ENCODE data around the gene PCARE. TPM values are rescaled to one million over a fixed set of nuclear protein-coding genes. Genes with fewer than 3 reads are reported as not detected.
"Not testable (repeated sequence)": the region's sequence is repeated elsewhere in the genome, so short reads cannot be mapped to it uniquely, and the experiment has no call there.

PCARE gene
- total RNA-seq, 1 experiment from 2014 or later, result not detected

DNA sequence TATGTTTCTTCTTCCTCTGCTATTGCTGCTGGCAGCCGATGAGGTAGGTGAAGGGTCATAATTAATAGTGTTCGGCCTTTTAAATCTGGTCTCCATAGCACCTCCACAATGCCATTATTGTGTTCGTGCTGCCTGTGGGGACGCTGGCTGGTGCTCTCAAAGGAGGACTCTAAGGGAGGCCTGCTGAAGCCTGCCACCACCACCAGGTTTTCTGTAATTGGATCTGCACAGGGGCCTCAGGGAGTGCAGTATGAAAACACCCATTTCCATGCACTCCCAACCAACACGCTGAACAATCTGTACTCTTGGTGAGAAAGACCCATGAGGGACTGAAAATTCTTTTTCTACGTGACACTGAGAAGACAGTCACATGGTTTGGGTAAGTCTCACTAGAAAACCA lies 23.2 kb upstream of the PCARE start (continued):
- TF ChIP-seq PRRX2 (CRISPR knock-in tag; IDR thresholded peaks at IDR 0.05) (no peak), CBFB (CRISPR knock-in tag; IDR thresholded peaks at IDR 0.05; ENCODE audit: low read depth) (no peak), SMAD3 (CRISPR knock-in tag; IDR thresholded peaks at IDR 0.05; ENCODE audit: borderline replicate concordance) (no peak), ZMAT4 (CRISPR knock-in tag; IDR thresholded peaks at IDR 0.05) (no peak)
- TF ChIP-seq, protein P1, sequence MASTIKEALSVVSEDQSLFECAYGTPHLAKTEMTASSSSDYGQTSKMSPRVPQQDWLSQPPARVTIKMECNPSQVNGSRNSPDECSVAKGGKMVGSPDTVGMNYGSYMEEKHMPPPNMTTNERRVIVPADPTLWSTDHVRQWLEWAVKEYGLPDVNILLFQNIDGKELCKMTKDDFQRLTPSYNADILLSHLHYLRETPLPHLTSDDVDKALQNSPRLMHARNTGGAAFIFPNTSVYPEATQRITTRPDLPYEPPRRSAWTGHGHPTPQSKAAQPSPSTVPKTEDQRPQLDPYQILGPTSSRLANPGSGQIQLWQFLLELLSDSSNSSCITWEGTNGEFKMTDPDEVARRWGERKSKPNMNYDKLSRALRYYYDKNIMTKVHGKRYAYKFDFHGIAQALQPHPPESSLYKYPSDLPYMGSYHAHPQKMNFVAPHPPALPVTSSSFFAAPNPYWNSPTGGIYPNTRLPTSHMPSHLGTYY (CRISPR knock-in tag; IDR thresholded peaks at IDR 0.05), result no peak

- POLR2A ChIA-PET, result no interaction called here
- Mint-ChIP-seq H3K36me3 (peaks cover 10% of the 10 kb centered on the region), H3K9me3 (peaks cover 16% of the 10 kb centered on the region), H3K4me3 (no peak overlapping the region), H3K27me3 (ENCODE audit: low read depth) (0 out of 2 replicates have a peak, but pooled peaks cover 3% of the 10 kb centered on the region), H3K27ac (no peak overlapping the region), H3K4me1 (no peaks in the 10 kb centered on the region)
- DNase-seq (ENCODE audit: low spot score), result no peak
- ATAC-seq, result no peak
- no peak for TF ChIP-seq RORB (CRISPR knock-in tag; IDR thresholded peaks at IDR 0.05)
- TF ChIP-seq, protein P2, sequence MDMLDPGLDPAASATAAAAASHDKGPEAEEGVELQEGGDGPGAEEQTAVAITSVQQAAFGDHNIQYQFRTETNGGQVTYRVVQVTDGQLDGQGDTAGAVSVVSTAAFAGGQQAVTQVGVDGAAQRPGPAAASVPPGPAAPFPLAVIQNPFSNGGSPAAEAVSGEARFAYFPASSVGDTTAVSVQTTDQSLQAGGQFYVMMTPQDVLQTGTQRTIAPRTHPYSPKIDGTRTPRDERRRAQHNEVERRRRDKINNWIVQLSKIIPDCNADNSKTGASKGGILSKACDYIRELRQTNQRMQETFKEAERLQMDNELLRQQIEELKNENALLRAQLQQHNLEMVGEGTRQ (CRISPR knock-in tag; IDR thresholded peaks at IDR 0.05), result no peak
- TF ChIP-seq ZNF416 (CRISPR knock-in tag; IDR thresholded peaks at IDR 0.05), result no peak
- TF ChIP-seq NR1H2 (CRISPR knock-in tag; IDR thresholded peaks at IDR 0.05), result no peak
- no peak for TF ChIP-seq MXD4 (CRISPR knock-in tag; IDR thresholded peaks at IDR 0.05; ENCODE audit: borderline replicate concordance)
- TF ChIP-seq KAT7 (CRISPR knock-in tag; IDR thresholded peaks at IDR 0.05; ENCODE audit: borderline replicate concordance), result no peak
- no peak for TF ChIP-seq ZNF396 (CRISPR knock-in tag; IDR thresholded peaks at IDR 0.05; ENCODE audit: borderline replicate concordance)
- no peak for TF ChIP-seq GTF2I (CRISPR knock-in tag; conservative IDR thresholded peaks at IDR 0.05)
- no peak for TF ChIP-seq ZMAT4 (CRISPR knock-in tag; IDR thresholded peaks at IDR 0.05)
- TF ChIP-seq ATF2 (CRISPR knock-in tag; IDR thresholded peaks at IDR 0.05; ENCODE audit: borderline replicate concordance, low read depth), result no peak
- TF ChIP-seq AFF4 (CRISPR knock-in tag; IDR thresholded peaks at IDR 0.05; ENCODE audit: borderline replicate concordance), result no peak
- no peak for TF ChIP-seq ZNF425 (CRISPR knock-in tag; conservative IDR thresholded peaks at IDR 0.05)
- TF ChIP-seq CTCF (IDR thresholded peaks at IDR 0.05), result no peak
- CTCF ChIA-PET, result no interaction called here
Measured at GRCh38 chr2:29096969-29097368, 22.6 kb upstream of the PCARE start.

DNA sequence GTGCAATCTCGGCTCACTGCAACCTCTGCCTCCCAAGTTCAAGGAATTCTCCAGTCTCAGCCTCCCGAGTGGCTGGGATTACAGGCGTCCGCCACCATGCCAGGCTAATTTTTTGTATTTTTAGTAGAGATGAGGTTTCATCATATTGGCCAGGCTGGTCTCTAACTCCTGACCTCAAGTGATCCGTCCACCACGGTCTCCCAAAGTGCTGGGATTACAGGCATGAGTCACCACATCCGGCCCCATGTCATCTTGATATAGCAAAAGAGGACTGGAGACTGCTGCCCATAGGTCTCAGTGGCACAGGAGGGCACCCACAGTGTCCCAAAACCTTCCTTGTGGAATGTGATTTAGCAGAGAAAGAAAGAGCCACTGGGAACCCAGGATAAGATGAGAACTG lies 16.0 kb upstream of the PCARE start:
- H3K4me3 Mint-ChIP-seq; CTCF ChIA-PET; ATAC-seq; POLR2A ChIA-PET; H3K36me3 Mint-ChIP-seq; H3K27ac Mint-ChIP-seq; DNase-seq (ENCODE audit: low spot score); H3K27me3 Mint-ChIP-seq (ENCODE audit: low read depth); H3K9me3 Mint-ChIP-seq; H3K4me1 Mint-ChIP-seq: not testable (repeated sequence)
